KMS-11 (cell line): ENCODE data around the gene PRDM16.

ENCODE experiments used
- H2AFZ ChIP-seq: fragments of 200-600 bp; sonication (generic); 2 replicates; pipeline ENCODE4 v1.6.1; 2016; ENCODE audit warnings: antibody characterized with exemption, mixed run types, low read depth
- H3K27ac ChIP-seq: fragments of 200-600 bp; sonication (generic); 2 replicates; pipeline ENCODE4 v1.6.1; 2016; ENCODE audit warnings: mild to moderate bottlenecking, mixed run types
- H3K27me3 ChIP-seq: fragments of 200-600 bp; sonication (generic); 2 replicates; pipeline ENCODE4 v1.6.1; 2017; ENCODE audit warnings: mild to moderate bottlenecking, low read depth, mixed run types, moderate library complexity; ENCODE audit not compliant: insufficient read depth
- H3K36me3 ChIP-seq: fragments of 200-600 bp; sonication (generic); 2 replicates; pipeline ENCODE4 v1.6.1; 2017; ENCODE audit warnings: mild to moderate bottlenecking, mixed run types; ENCODE audit not compliant: insufficient read depth
- H3K4me1 ChIP-seq: fragments of 200-600 bp; sonication (generic); 2 replicates; pipeline ENCODE4 v1.6.1; 2016; ENCODE audit warnings: mild to moderate bottlenecking, low read depth, mixed run types; ENCODE audit not compliant: poor library complexity, severe bottlenecking
- H3K4me2 ChIP-seq: fragments of 200-600 bp; sonication (generic); 2 replicates; pipeline ENCODE4 v1.7.0; 2016; ENCODE audit warnings: mild to moderate bottlenecking, mixed run types
- H3K4me3 ChIP-seq: fragments of 200-600 bp; sonication (generic); IDR thresholded peaks from 2 replicates; pipeline ENCODE4 v1.6.1; 2017; ENCODE audit warnings: low read depth, low read length, mixed read lengths; ENCODE audit not compliant: insufficient read depth
- H3K79me2 ChIP-seq: fragments of 200-600 bp; sonication (generic); 2 replicates; pipeline ENCODE4 v1.6.1; 2016; ENCODE audit warnings: low read depth, mixed run types; ENCODE audit not compliant: insufficient read depth
- H3K9ac ChIP-seq: fragments of 200-600 bp; sonication (generic); 2 replicates; pipeline ENCODE4 v1.6.1; 2016; ENCODE audit warnings: mild to moderate bottlenecking, mixed run types
- H4K20me1 ChIP-seq: fragments of 200-600 bp; sonication (generic); 2 replicates; pipeline ENCODE4 v1.6.1; 2016; ENCODE audit warnings: mild to moderate bottlenecking, mixed run types; ENCODE audit not compliant: insufficient read depth
- CTCF ChIP-seq: fragments of 200-600 bp; sonication (generic); conservative IDR thresholded peaks from 2 replicates; pipeline ENCODE4 v1.6.1; 2017; ENCODE audit warnings: low read depth, mild to moderate bottlenecking, antibody characterized with exemption, low read length, moderate library complexity, mixed read lengths

Gene PRDM16

GRCh38 chr1:3127738-3128137 is 58.7 kb downstream of the PRDM16 start:
- H3K4me1 ChIP-seq: no peaks in the 10 kb centered on the region
- H4K20me1 ChIP-seq: no peaks in the 10 kb centered on the region
- no peaks in the 10 kb centered on the region for H3K36me3 ChIP-seq
- no peak overlapping the region for H2AFZ ChIP-seq
- no peak overlapping the region for H3K27ac ChIP-seq
- TF ChIP-seq CTCF: no peak
- H3K27me3 ChIP-seq: peaks cover 71% of the 10 kb centered on the region
- H3K4me2 ChIP-seq: no peak overlapping the region
- no peak overlapping the region for H3K9ac ChIP-seq
- H3K4me3 ChIP-seq: no peak overlapping the region
- no peaks in the 10 kb centered on the region for H3K79me2 ChIP-seq

DNA sequence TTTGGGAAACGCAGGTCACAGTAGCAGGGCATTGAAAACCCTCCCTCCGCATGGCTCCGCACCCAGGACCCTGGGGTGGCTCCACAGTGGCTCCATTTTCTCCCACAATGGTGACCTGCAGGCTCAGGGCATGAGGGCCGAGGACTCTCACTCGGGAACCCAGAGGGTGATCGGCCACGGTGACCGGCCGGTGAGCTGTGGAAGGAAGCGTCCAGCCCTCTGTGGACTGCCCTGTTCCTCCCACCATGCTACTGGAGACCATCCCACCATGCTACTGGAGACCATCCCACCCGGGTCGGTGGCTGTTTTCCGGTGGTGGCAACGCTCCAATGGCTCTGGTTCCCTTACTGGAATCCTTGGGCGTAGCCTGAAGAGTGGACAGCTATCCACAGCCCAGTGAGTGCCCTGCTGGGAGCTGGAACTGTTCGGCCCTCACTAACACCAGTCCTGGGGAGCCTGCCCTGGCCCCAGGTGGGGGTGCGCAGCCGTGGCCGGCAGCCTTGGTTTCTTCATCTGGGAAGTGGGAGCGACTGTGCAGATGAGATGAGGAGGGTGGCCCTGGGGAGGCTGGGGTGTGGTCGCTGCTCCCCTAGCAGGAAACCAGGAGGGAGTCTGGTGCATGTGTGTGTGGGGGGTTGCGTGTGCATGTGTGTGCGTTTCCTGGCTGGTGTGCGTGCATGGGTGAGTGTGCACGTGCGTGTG is 59.6 kb downstream of the PRDM16 start:
- Histone ChIP-seq H3K79me2 (no peaks in the 10 kb centered on the region), H4K20me1 (no peaks in the 10 kb centered on the region), H3K27ac (no peak overlapping the region), H3K27me3 (peaks cover 72% of the 10 kb centered on the region), H3K9ac (no peak overlapping the region), H3K36me3 (no peaks in the 10 kb centered on the region), H3K4me3 (no peak overlapping the region), H3K4me1 (no peaks in the 10 kb centered on the region), H2AFZ (no peak overlapping the region), H3K4me2 (no peak overlapping the region)
- TF ChIP-seq CTCF: no peak

- Histone ChIP-seq H3K79me2 (no peaks in the 10 kb centered on the region), H3K4me2 (no peak overlapping the region), H3K27ac (no peak overlapping the region), H2AFZ (no peak overlapping the region), H3K4me1 (no peaks in the 10 kb centered on the region), H3K27me3 (peaks cover 74% of the 10 kb centered on the region), H4K20me1 (no peaks in the 10 kb centered on the region), H3K4me3 (no peak overlapping the region), H3K36me3 (no peaks in the 10 kb centered on the region), H3K9ac (no peak overlapping the region)
- no peak for TF ChIP-seq CTCF
Observed at GRCh38 chr1:3129133-3129490, 60.1 kb downstream of the PRDM16 start.

DNA sequence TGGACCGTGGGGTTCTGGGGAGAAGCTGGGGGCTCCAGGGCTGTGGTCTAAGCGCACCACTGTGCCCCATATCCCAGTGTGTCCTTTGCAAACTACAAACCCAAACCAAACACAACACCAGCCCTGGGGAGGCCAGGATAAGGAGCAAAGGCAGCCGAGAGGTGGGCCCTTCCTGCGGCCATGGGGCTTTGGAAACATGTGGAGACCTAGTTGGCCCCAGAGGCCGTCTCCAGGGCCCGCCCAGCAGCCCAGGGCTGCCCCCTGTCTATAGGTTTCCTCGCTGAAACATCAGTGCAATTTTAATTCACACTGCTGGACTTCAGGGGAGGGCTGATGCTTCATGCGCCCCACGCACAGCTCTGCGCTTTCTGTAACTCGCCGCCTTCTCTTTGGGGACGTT is 61.3 kb downstream of the PRDM16 start:
- Histone ChIP-seq H3K27ac (no peak overlapping the region), H3K9ac (no peak overlapping the region), H4K20me1 (no peaks in the 10 kb centered on the region), H3K4me2 (no peak overlapping the region), H3K4me1 (no peaks in the 10 kb centered on the region), H2AFZ (no peak overlapping the region), H3K27me3 (peaks cover 74% of the 10 kb centered on the region), H3K4me3 (no peak overlapping the region), H3K36me3 (no peaks in the 10 kb centered on the region), H3K79me2 (no peaks in the 10 kb centered on the region)
- TF ChIP-seq CTCF: no peak
